Activated CD8-positive, alpha-beta memory T cell treated with anti-CD3 and anti-CD28 coated beads, Interleukin-2, amount 10 ng/mL, durations not matched to agents 7 days and 5 days (primary cell): ENCODE results near the gene SLC6A19. TPM values are rescaled to one million over a fixed set of nuclear protein-coding genes. Genes with fewer than 3 reads are reported as not detected.

Experiments used
- ATAC-seq: fragments of 150-1000 bp; cut with Tn5 transposase; one replicate; pipeline ENCODE4 v1.10.0; 2021; ENCODE audit warnings: moderate library complexity
- CTCF ChIA-PET: fragments of 350-600 bp; sonication (Branson Sonifier 250); formaldehyde crosslinking; loops from one replicate; lab custom pipeline; 2021; ENCODE audit warnings: antibody characterized with exemption; lab: Charles Lee
- DNase-seq: peaks from one replicate; pipeline ENCODE4 v3.0.0-alpha.2; 2020
- H3K27ac Mint-ChIP-seq: one replicate; pipeline ENCODE4 v1.8.0; 2021; ENCODE audit warnings: mild to moderate bottlenecking, mixed read lengths
- H3K27me3 Mint-ChIP-seq: one replicate; pipeline ENCODE4 v1.8.0; 2021; ENCODE audit warnings: mixed read lengths
- H3K36me3 Mint-ChIP-seq: one replicate; pipeline ENCODE4 v1.8.0; 2021; ENCODE audit warnings: mild to moderate bottlenecking, mixed read lengths
- H3K4me1 Mint-ChIP-seq: one replicate; pipeline ENCODE4 v1.8.0; 2021; ENCODE audit warnings: mixed read lengths
- H3K4me3 Mint-ChIP-seq: one replicate; pipeline ENCODE4 v1.8.0; 2021; ENCODE audit warnings: mild to moderate bottlenecking, moderate library complexity, mixed read lengths
- H3K9me3 Mint-ChIP-seq: one replicate; pipeline ENCODE4 v1.8.0; 2022; ENCODE audit warnings: low read depth, mixed read lengths
- total RNA-seq, 2 experiments: library from RNA; stranded (reverse); gene quantifications; one replicate each; pipeline ENCODE4 v1.2.3, GENCODE V29; 2021

SLC6A19 gene
- total RNA-seq, 2 experiments from 2014 or later = not detected

DNA sequence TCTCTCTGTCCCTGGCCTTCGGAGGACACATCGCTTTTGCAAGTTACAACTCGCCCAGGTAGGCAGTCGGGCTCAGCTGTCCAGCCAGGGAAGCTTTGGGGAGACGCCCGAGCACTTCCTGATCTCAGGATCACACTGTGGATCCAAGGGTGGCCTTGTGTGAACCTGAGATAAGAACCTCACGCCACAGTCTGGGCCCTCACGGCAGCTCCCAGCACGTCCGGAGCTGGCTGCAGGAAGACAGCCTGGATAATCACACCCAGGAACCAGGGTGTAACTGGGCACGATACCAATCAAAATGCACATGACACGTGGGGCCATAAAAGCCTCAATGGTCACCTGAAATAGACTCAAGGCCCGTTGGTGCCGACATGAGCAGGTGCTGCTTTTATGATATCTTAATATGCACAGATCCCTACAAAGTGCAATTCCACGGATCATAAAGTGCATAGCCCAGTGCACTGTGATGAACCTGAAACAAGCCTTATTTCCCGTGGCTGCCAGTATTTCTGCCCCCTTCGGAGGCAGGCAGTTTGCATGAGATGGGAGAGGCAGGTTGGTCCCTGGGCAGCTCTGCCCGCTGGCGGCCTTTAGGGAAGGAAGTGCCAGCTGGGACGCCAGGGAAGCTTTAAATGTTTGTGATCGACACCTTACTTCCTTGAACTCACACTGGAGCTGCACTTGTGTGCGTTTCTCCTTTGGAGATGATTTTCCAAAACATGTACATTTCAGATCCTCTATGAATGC lies 38.3 kb downstream of the SLC6A19 start:
- CTCF ChIA-PET = no interaction called here
- DNase-seq = no peak
- no peak for ATAC-seq
- Mint-ChIP-seq H3K27me3 (peaks cover 2% of the 10 kb centered on the region), H3K4me3 (no peak overlapping the region), H3K36me3 (peaks cover 4% of the 10 kb centered on the region), H3K9me3 (peaks cover 8% of the 10 kb centered on the region), H3K27ac (no peak overlapping the region), H3K4me1 (no peaks in the 10 kb centered on the region)

DNA sequence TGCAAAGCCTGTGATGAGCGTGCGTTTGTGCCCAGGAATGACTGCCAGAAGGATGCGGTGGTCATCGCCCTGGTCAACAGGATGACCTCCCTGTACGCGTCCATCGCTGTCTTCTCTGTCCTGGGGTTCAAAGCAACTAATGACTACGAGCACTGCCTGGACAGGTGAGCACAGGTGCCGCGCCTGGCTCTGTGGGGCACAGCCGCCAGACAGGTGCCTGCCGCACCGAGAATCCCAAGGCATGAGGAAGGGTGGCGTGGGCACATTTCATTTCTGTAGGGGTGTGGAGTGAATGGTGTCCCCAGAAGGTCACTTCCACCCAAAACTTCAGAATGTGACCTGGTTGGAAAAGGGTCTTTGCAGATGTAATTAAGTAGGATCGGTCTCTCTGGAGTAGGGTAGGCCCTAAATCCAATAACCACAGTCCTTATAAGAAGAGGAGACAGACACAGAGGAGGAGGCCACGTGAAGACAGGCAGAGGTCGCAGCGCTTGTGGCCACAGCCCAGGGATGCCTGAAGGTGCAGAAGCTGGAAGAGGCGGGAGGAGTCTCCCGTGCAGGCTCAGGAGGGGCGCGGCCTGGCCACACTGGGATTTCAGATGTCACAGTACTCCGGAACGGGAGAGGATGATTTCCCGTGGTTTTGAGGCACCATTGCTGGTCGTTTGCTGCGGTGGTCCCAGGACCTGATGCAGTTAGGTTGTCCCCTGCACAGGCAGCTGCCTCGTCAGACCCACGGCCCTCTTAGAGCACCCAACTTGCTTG lies 39.3 kb downstream of the SLC6A19 start:
- Mint-ChIP-seq H3K27me3 (peaks cover 2% of the 10 kb centered on the region), H3K4me3 (no peak overlapping the region), H3K4me1 (no peaks in the 10 kb centered on the region), H3K27ac (no peak overlapping the region), H3K36me3 (peaks cover 4% of the 10 kb centered on the region), H3K9me3 (peaks cover 6% of the 10 kb centered on the region)
- DNase-seq (no peak), ATAC-seq (no peak)
- CTCF ChIA-PET = no interaction called here

DNA sequence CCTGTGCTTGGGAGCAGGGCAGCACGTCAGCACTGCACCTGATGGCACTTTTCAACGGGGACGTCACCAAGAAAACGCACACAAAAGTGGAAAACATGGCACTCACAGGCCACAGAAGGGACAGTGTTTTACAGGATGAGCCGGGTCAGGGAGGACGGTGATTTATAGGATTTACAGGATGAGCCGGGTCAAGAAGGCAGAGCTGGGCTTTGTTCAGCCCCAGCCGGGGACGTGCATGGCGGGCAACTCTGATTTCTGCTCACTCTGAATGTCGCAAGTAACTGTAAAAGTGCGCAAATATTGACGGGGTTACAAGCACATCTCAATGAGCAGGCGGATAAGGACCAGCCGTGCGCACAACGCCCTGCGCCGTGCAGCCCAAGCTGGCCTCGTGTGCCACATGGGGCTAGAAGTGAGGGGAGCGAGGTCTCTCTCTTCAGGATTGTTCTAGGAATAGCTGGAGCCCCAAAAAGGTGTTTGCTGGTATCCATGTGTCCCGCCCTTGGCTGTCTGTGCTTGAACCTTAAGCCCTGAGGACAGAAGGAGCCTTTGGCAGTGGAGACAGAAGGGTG lies 40.2 kb downstream of the SLC6A19 start:
- Mint-ChIP-seq H3K36me3 (no peaks in the 10 kb centered on the region), H3K4me1 (no peaks in the 10 kb centered on the region), H3K27ac (no peak overlapping the region), H3K4me3 (no peak overlapping the region), H3K9me3 (no peaks in the 10 kb centered on the region), H3K27me3 (no peaks in the 10 kb centered on the region)
- DNase-seq (no peak), ATAC-seq (no peak)
- CTCF ChIA-PET = no interaction called here

- H3K4me3 Mint-ChIP-seq = no peak overlapping the region
- ATAC-seq = no peak
- no peaks in the 10 kb centered on the region for H3K4me1 Mint-ChIP-seq
- H3K36me3 Mint-ChIP-seq = no peaks in the 10 kb centered on the region
- no peak overlapping the region for H3K27ac Mint-ChIP-seq
- DNase-seq = no peak
- CTCF ChIA-PET = no interaction called here
- H3K9me3 Mint-ChIP-seq = no peaks in the 10 kb centered on the region
- peaks cover 4% of the 10 kb centered on the region for H3K27me3 Mint-ChIP-seq
These were observed 41.5 kb downstream of the SLC6A19 start for GRCh38 chr5:1242733-1243486.

DNA sequence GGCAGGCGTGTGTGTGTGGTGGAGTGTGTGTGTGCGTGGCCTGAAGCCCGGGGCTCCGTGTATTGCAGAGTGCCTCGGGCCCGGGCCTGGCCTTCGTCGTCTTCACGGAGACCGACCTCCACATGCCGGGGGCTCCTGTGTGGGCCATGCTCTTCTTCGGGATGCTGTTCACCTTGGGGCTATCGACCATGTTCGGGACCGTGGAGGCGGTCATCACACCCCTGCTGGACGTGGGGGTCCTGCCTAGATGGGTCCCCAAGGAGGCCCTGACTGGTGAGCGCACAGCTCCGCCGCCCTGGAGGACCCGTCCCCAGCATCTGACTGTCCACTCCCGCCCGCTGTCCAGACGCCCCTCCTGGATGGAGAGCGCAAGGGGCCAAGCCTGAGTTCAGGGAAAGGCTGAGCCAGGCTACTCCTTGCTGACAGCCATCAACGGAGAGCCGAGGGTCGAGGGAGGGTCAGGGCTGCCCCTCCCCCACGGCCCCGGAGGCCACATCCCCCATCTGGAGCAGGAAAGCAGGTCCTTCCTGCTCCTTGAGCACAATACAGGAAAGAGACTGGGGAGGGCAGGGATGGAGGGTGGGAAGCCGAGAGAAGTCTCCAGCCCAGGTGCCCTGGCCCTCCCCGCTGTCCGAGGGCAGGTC lies 42.2 kb downstream of the SLC6A19 start:
- Mint-ChIP-seq H3K27me3 (peaks cover 4% of the 10 kb centered on the region), H3K4me3 (no peak overlapping the region), H3K36me3 (no peaks in the 10 kb centered on the region), H3K27ac (no peak overlapping the region), H3K4me1 (no peaks in the 10 kb centered on the region), H3K9me3 (no peaks in the 10 kb centered on the region)
- DNase-seq (no peak), ATAC-seq (no peak)
- CTCF ChIA-PET = no interaction called here

GRCh38 chr5:1244255-1244654 lies 42.9 kb downstream of the SLC6A19 start:
- Mint-ChIP-seq H3K27ac (no peak overlapping the region), H3K36me3 (no peaks in the 10 kb centered on the region), H3K9me3 (no peaks in the 10 kb centered on the region), H3K4me3 (no peak overlapping the region), H3K4me1 (no peaks in the 10 kb centered on the region), H3K27me3 (peaks cover 4% of the 10 kb centered on the region)
- ATAC-seq (no peak), DNase-seq (no peak)
- CTCF ChIA-PET = no interaction called here

DNA sequence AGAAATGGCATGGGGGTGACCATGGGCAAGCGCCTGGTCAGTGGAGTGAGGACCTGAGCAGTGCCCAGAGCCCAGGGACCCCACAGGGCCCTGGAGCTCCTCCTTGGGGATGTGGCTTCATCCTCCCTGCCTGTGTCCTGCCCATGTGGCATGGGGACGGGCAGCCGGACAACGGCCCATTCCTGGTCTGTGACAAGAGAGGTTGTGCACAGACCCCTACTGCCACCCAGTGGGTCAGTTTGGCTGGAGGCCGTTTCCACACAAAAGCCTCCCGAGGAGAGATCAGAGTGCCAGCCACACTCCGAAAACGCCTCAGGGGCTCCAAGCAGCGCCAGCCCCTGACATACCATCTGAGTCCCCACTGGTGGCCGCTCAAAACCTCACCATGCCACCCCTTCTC lies 43.6 kb downstream of the SLC6A19 start:
- Mint-ChIP-seq H3K27ac (no peak overlapping the region), H3K36me3 (no peaks in the 10 kb centered on the region), H3K27me3 (peaks cover 4% of the 10 kb centered on the region), H3K4me1 (no peaks in the 10 kb centered on the region), H3K9me3 (no peaks in the 10 kb centered on the region), H3K4me3 (no peak overlapping the region)
- no peak for DNase-seq
- ATAC-seq = no peak
- CTCF ChIA-PET = no interaction called here

- peaks cover 4% of the 10 kb centered on the region for H3K27me3 Mint-ChIP-seq
- H3K27ac Mint-ChIP-seq = no peak overlapping the region
- CTCF ChIA-PET = no interaction called here
- no peaks in the 10 kb centered on the region for H3K36me3 Mint-ChIP-seq
- H3K4me1 Mint-ChIP-seq = no peaks in the 10 kb centered on the region
- H3K4me3 Mint-ChIP-seq = no peak overlapping the region
- no peak for ATAC-seq
- no peaks in the 10 kb centered on the region for H3K9me3 Mint-ChIP-seq
- DNase-seq = no peak
These were observed 44.6 kb downstream of the SLC6A19 start for GRCh38 chr5:1245905-1246576.

- H3K9me3 Mint-ChIP-seq = no peaks in the 10 kb centered on the region
- DNase-seq = no peak
- no peaks in the 10 kb centered on the region for H3K36me3 Mint-ChIP-seq
- no peak for ATAC-seq
- CTCF ChIA-PET = no interaction called here
- H3K4me3 Mint-ChIP-seq = no peak overlapping the region
- no peaks in the 10 kb centered on the region for H3K4me1 Mint-ChIP-seq
- no peak overlapping the region for H3K27ac Mint-ChIP-seq
- peaks cover 4% of the 10 kb centered on the region for H3K27me3 Mint-ChIP-seq
These were observed 45.5 kb downstream of the SLC6A19 start for GRCh38 chr5:1246711-1247431.

DNA sequence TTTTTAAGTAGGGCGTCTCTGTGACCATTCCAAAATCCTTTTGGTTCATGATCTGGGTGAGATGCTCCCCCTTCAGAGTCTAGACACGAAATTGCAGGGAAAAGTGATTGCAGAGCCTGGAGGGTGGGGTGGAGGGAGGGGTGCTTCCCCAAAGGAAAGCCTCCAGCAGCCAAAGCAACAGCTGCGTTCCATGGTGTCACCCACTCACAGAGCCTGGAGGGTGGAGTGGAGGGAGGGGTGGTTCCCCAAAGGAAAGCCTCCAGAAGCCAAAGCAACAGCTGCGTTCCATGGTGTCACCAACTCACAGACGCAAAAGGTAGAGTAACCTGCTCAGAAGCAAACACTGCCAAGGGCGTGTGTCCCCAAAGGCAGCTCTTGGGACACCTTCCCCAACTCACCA lies 46.4 kb downstream of the SLC6A19 start:
- Mint-ChIP-seq H3K9me3 (no peaks in the 10 kb centered on the region), H3K27me3 (peaks cover 4% of the 10 kb centered on the region), H3K4me1 (no peaks in the 10 kb centered on the region), H3K27ac (no peak overlapping the region), H3K36me3 (no peaks in the 10 kb centered on the region), H3K4me3 (no peak overlapping the region)
- DNase-seq (no peak), ATAC-seq (no peak)
- CTCF ChIA-PET = no interaction called here

DNA sequence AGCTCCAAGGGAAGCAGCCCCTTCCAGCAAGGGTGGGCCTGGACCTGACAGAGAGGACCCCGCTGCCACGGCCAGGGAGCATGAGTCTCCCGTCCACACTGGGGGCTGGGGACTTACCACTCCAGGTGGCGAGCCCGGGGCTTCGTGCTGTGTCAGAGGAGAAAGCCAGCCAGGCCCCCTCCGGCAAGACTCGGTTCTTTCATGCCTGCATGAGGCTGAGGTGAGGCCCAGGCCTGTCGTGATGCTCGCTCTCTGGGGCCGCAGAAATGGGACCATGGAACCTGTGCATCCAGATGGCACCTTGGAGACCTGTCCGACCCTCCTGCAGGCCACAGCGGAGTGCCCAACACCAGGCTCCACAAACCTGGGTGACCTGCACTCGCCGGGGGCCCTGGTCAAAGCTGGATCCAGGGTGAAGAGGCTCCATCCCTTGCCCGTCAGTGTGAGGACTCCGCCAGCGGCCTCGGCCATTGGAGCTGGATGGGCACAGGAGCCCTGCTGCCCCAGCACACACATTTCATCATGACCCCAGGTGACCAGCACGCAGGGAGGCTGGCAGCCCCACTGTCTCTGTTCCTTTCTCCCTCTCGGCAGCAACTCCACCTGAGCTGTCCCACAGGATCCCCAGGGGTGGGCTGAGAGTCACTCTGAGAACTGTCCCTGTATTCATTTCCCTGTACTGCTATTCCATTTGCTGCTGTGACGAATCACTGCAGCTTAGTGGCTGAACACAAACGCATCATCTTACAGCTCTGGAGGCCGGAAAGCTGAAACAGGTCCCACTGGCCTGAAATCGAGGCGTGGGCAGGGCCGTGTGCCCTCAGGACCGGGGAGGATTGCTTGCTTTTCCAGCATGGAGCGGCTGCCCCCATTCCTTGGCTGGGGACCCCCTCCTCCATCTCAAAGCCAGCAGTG lies 48.2 kb downstream of the SLC6A19 start:
- ATAC-seq = no peak
- DNase-seq = no peak
- H3K36me3 Mint-ChIP-seq = no peaks in the 10 kb centered on the region
- no peaks in the 10 kb centered on the region for H3K9me3 Mint-ChIP-seq
- H3K4me1 Mint-ChIP-seq = peaks cover 2% of the 10 kb centered on the region
- H3K27ac Mint-ChIP-seq = no peak overlapping the region
- H3K27me3 Mint-ChIP-seq = peaks cover 4% of the 10 kb centered on the region
- H3K4me3 Mint-ChIP-seq = no peak overlapping the region
- CTCF ChIA-PET = interaction anchor here (0.9 kb wide), 1 partner anchor 404 kb away, joined by 3 read pairs; no protein-coding TSS in a partner anchor
